ENCODE data around the gene VPS41. TPM values are rescaled to one million over a fixed set of nuclear protein-coding genes. Genes with fewer than 3 reads are reported as not detected.

VPS41 gene
- polyA plus RNA-seq, 3 donors = 75.4 to 85.5 (median 77.9) TPM

- DNase-seq = no peak
Observed at GRCh38 chr7:38920731-38921130, 11.7 kb upstream of the VPS41 start.

- no peak for DNase-seq
Observed at GRCh38 chr7:38916396-38916795, 7.4 kb upstream of the VPS41 start.

DNA sequence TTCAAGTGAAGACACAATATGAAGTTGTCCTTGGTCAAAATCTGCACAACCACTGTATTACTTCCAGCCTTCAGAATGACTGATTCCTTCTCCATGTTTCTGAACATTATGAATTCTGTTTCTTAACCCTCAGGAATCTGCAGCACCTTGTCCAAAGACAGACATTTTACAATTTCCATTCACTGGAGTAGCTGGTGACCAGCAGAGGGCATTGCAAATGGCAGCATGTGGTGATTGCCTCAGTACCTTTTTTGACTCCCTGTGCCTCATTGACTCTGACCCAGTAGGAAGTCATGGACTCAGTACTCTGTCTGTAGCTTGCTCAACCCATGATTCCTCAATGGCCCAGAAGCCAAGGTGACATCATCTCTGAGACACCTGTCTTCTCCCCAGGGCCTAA is 879 bp upstream of the VPS41 start:
- DNase-seq = no peak

GRCh38 chr7:38907766-38908165 is 1.2 kb downstream of the VPS41 start:
- DNase-seq = no peak

DNA sequence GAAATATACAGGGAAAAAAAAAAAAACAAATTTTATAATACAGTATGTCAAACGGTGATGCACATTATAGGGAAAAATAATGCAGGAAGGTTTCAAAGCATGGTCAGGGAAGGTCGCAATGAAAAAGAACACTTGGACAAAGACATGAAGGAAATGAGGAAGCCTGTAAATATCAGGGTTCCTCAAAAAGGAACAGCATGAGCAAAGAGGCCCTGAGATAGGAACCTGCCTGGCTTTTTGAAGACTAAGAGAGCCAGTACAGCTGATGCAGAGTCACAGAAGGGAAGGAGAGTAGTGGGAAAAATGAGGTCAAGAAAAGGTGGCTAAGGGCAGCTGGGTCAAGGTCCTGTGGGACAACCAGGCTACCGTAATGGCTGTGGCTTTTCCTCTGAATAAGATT is 1.9 kb downstream of the VPS41 start:
- no peak for DNase-seq

GRCh38 chr7:38905056-38905759 is 3.8 kb downstream of the VPS41 start:
- DNase-seq = no peak

GRCh38 chr7:38903057-38903456 is 5.9 kb downstream of the VPS41 start:
- DNase-seq = no peak

GRCh38 chr7:38902449-38902848 is 6.5 kb downstream of the VPS41 start:
- no peak for DNase-seq

DNA sequence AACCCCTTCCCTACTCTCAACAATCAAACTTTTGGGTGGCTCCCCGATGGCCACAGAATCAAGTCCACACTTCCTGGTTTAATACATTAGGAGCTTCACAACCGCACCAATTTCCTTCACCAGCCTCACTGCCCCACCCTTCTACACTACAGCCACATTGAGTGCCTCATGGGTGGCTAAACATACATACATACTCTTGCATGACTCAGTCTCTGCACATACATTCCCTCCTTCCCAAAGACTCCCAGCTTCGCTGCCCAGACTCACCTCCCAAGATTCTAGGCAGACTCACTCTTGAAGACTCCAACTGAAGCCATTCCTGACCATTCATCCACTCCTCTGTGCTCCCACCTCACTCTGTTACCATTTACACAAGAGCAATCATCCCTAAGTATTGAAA is 15.9 kb downstream of the VPS41 start:
- no peak for DNase-seq

GRCh38 chr7:38890597-38890996 is 18.4 kb downstream of the VPS41 start:
- no peak for DNase-seq

DNA sequence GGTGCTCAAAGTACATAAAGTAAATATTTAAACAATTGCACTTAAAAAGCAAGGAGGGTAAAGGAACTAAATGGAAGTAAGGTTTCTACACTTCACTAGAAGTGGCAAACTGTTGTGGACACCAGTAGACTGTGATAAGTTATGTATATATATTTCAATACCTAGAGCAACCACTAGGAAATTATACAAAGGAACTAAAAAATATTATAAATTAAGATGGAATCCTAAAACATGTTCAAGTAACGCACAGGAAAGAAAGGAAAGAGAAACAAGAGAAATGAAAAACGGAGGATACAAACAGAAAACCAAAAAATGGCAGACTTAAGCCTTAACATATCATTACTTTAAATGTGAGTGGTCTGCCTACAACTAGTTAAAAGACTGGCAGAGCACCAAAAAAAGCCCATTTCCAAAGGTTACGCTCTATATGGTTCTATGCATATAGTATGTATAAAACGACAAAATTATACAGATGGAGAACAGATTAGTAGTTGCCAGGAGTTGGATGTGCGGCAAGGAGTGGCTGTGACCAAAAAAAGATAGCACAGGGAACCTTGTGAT is 19.0 kb downstream of the VPS41 start:
- DNase-seq = no peak

DNA sequence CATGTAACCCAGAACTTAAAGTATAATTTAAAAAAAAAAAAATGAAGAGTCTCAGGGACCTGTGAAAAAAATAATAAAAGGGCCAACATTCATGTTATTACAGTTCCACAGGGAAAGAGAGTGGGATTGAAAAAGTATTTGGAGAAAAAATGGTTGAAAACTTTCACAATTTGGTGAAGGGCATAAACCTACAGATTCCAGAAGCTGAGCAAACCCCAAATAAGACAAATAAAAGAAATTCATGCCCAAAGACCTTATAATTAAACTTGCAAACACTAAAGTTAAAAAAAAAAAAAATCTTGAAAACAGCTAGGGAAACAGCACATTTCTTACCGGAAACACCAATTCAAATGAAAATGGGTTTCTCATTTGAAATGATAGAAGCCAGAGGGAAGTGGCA is 19.9 kb downstream of the VPS41 start:
- DNase-seq = no peak

GRCh38 chr7:38886265-38886664 is 22.7 kb downstream of the VPS41 start:
- no peak for DNase-seq

GRCh38 chr7:38883706-38884105 is 25.3 kb downstream of the VPS41 start:
- no peak for DNase-seq

DNA sequence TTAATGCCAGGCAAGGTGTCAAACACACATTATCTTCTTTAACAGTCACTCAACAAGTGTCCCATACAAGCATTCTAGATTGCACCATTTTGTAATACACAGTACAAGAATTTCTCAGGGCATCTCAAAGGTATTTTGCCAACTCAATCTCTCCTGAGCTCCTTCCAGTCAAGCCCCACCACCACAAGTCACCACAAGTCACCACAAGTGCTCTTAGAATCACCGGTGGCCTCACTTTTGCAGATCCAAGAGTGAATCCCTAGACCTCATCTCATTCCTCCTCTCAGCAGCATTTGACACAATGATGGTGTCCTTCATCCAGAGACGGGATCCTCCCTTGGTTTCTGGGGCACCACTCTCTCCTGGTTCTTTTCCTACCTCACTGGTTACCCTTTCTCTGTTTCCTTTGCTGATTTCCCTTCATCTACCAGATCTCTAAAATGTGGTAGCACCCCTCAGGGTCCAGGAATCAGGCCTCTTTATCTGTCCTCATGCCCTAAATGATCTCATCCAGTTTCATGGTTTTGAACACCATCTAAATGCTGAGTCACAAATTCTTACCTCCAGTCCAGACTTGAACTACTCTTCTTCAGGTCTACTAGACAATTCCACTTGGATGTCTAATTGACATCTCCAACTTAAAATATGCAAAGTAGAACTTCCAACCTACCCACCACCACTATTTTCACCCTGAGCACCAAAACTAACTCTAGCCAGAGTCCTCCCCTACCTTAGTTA is 26.9 kb downstream of the VPS41 start:
- no peak for DNase-seq

- DNase-seq = no peak
Observed at GRCh38 chr7:38881015-38881414, 28.0 kb downstream of the VPS41 start.

GRCh38 chr7:38880454-38880853 is 28.5 kb downstream of the VPS41 start:
- no peak for DNase-seq

GRCh38 chr7:38880035-38880434 is 29.0 kb downstream of the VPS41 start:
- no peak for DNase-seq

- no peak for DNase-seq
Observed at GRCh38 chr7:38878694-38879457, 30.1 kb downstream of the VPS41 start.

GRCh38 chr7:38873433-38873832 is 35.6 kb downstream of the VPS41 start:
- DNase-seq = no peak

DNA sequence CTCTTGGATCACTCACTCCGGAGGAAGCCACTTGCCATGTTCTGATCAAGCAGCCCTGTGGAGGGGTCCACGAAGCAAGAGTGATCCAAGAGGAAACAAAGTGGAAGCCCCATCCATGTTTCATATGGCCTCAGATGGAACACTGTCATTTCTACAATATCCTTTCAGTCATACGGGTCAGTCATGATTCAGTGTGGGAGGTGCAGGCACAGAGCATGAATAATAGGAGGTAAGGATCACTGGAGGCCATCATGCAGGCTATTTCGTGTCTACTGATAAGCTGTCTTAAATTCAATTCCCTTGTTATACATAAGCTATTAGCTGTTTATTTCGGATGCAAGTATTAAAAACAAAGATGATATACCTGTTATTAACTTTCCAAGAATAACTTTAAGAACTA is 36.8 kb downstream of the VPS41 start:
- no peak for DNase-seq

DNA sequence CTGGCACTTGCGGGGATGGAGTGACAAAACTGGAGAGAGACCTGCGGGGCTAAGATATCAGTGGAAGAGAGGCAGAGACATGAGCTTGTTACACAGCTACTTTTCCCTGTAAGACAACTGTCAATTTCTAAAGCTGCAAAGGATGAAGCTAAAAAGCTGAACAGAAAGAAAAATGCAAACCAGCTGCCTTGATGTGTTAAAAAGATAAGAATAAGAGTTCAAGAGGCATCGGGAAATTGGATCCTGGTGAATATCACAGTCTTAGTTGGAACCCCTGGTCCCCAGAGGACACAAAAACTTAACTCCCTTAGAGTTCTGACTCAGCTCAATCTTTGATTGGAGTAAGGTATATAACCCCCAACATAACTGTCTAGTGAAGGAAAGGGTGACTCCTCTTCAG is 38.8 kb downstream of the VPS41 start:
- no peak for DNase-seq
